Keratinocyte (primary cell): Measurements from ENCODE around the gene CRKL. TPM values are rescaled to one million over a fixed set of nuclear protein-coding genes. Genes with fewer than 3 reads are reported as not detected.

ENCODE experiments used
- DNase-seq: peaks from one replicate; pipeline ENCODE4 v3.0.0-alpha.2; 2011; ENCODE audit warnings: low read depth, missing footprints, low spot score
- FAIRE-seq: peaks from 2 replicates; lab custom pipeline; 2011; peaks lifted over from hg19 to GRCh38; lab: Jason Lieb, UNC
- H2AFZ ChIP-seq: 2 replicates; pipeline ENCODE4 v1.6.0; 2012; ENCODE audit warnings: low read length, control low read depth, inconsistent platforms; ENCODE audit not compliant: control insufficient read depth
- H3K27ac ChIP-seq: 2 replicates; pipeline ENCODE4 v1.5.1; 2011; ENCODE audit warnings: low read length; ENCODE audit not compliant: control insufficient read depth, insufficient read depth
- H3K27me3 ChIP-seq: 3 replicates; pipeline ENCODE4 v1.6.0; 2011; ENCODE audit warnings: low read length; ENCODE audit not compliant: control insufficient read depth, insufficient read depth; ENCODE audit errors: extremely low read depth
- H3K36me3 ChIP-seq, 2 experiments: 2 replicates in 1 of 2; 3 replicates in 1 of 2; pipeline ENCODE4 v1.5.1; 2011; ENCODE audit warnings: low read length in 2 of 2, mild to moderate bottlenecking in 1 of 2; ENCODE audit not compliant: control insufficient read depth in 2 of 2, insufficient read depth in 2 of 2; ENCODE audit errors: extremely low read depth in 1 of 2
- H3K4me1 ChIP-seq: 3 replicates; pipeline ENCODE4 v1.5.1; 2011; ENCODE audit warnings: low read length; ENCODE audit not compliant: control insufficient read depth, insufficient read depth; ENCODE audit errors: extremely low read depth
- H3K4me2 ChIP-seq: 3 replicates; pipeline ENCODE4 v1.6.0; 2011; ENCODE audit warnings: low read depth, low read length; ENCODE audit not compliant: control insufficient read depth, insufficient read depth; ENCODE audit errors: extremely low read depth
- H3K4me3 ChIP-seq, 3 experiments: fragments of 200-600 bp in 1 of 3; sonication (generic) in 1 of 3; 2 replicates in 2 of 3; 3 replicates in 1 of 3; pipeline ENCODE4 v1.5.1; 2011 to 2016; ENCODE audit warnings: low read length in 3 of 3, mild to moderate bottlenecking in 3 of 3, control low read depth in 2 of 3, inconsistent platforms in 1 of 3, low read depth in 1 of 3, mixed read lengths in 1 of 3, mixed run types in 1 of 3, moderate library complexity in 1 of 3; ENCODE audit not compliant: control insufficient read depth in 2 of 3, insufficient read depth in 2 of 3; ENCODE audit errors: extremely low read depth in 1 of 3
- H3K79me2 ChIP-seq: 2 replicates; pipeline ENCODE4 v1.6.0; 2012; ENCODE audit warnings: low read length; ENCODE audit not compliant: control insufficient read depth, insufficient read depth
- H3K9ac ChIP-seq: 3 replicates; pipeline ENCODE4 v1.6.0; 2011; ENCODE audit warnings: low read length; ENCODE audit not compliant: control insufficient read depth, insufficient read depth; ENCODE audit errors: extremely low read depth
- H3K9me1 ChIP-seq: 3 replicates; pipeline ENCODE4 v1.6.0; 2011; ENCODE audit warnings: low read length; ENCODE audit not compliant: control insufficient read depth, insufficient read depth; ENCODE audit errors: extremely low read depth
- H3K9me3 ChIP-seq: 2 replicates; pipeline ENCODE4 v1.5.1; 2012; ENCODE audit warnings: low read depth, low read length; ENCODE audit not compliant: control insufficient read depth
- H4K20me1 ChIP-seq: 3 replicates; pipeline ENCODE4 v1.6.0; 2011; ENCODE audit warnings: low read length; ENCODE audit not compliant: control insufficient read depth, insufficient read depth; ENCODE audit errors: extremely low read depth
- CTCF ChIP-seq, 3 experiments: IDR thresholded peaks in 1 of 3; conservative IDR thresholded peaks in 1 of 3; optimal IDR thresholded peaks in 1 of 3; 2 replicates in 2 of 3; 3 replicates in 1 of 3; pipeline versions ENCODE3 to v1.5.1; 2011; ENCODE audit warnings: low read length in 3 of 3, mild to moderate bottlenecking in 3 of 3, moderate library complexity in 2 of 3, control low read depth in 1 of 3, inconsistent platforms in 1 of 3; ENCODE audit not compliant: insufficient read depth in 2 of 3; ENCODE audit errors: extremely low read depth in 1 of 3
- EZH2 ChIP-seq: IDR thresholded peaks from one replicate; pipeline ENCODE4 v1.6.1; 2012; ENCODE audit warnings: inconsistent platforms, mild to moderate bottlenecking, low read length, moderate library complexity
- dilution Hi-C: fragments of 300-500 bp; cut with MboI; formaldehyde crosslinking; loops from one replicate; pipeline ENCODE4 v1.7.0; 2020; ENCODE audit warnings: low sequenced_read_pairs; ENCODE audit not compliant: extremely low pct_ligation_motif_present
- polyA plus RNA-seq, 5 experiments: library from polyadenylated mRNA; depleted of rRNA in 3 of 5; stranded (reverse) in 3 of 5; stranded (forward) in 1 of 5; unstranded in 1 of 5; fragments of >200 nt; gene quantifications; 1 replicate in 1 of 5; 2 replicates in 3 of 5; 3 replicates in 1 of 5; pipeline versions ENCODE4 v1.2.1 to v1.2.3, GENCODE V29; 2011 to 2012; ENCODE audit warnings: missing spikeins in 2 of 5, low read depth in 1 of 5, low replicate concordance in 1 of 5

CRKL gene
- polyA plus RNA-seq, 1 donor (not counting 4 experiments of a cell fraction or from before 2014, with no cell fraction given), result 32.1 TPM

GRCh38 chr22:20904980-20905355 lies 12.2 kb upstream of the CRKL start:
- H3K9me1 ChIP-seq, result no peaks in the 10 kb centered on the region
- peak overlapping the region; percentile 88 for H3K27ac ChIP-seq
- H3K27me3 ChIP-seq, result no peaks in the 10 kb centered on the region
- no peaks in the 10 kb centered on the region for H3K36me3 ChIP-seq
- no peaks in the 10 kb centered on the region for H4K20me1 ChIP-seq
- peak overlapping the region in 2 of 3 experiments; percentile 5 to 41 for H3K4me3 ChIP-seq
- FAIRE-seq (no peak), DNase-seq (no peak)
- dilution Hi-C loops, result no loop called here
- TF ChIP-seq EZH2 (no peak), CTCF (optimal IDR thresholded peaks at IDR 0.05 in 1 of 3, IDR thresholded peaks at IDR 0.05 in 1 of 3, conservative IDR thresholded peaks at IDR 0.05 in 1 of 3; ENCODE audit: extremely low read depth in 1 of 3, insufficient read depth in 2 of 3, low read length in 3 of 3) (no peak)
- H3K79me2 ChIP-seq, result no peaks in the 10 kb centered on the region
- H2AFZ ChIP-seq, result peak overlapping the region; percentile 41
- peak overlapping the region; percentile 59 for H3K9ac ChIP-seq
- peak overlapping the region; percentile 72 for H3K4me2 ChIP-seq
- peaks cover 26% of the 10 kb centered on the region for H3K4me1 ChIP-seq
- no peaks in the 10 kb centered on the region for H3K9me3 ChIP-seq

GRCh38 chr22:20905415-20906386 lies 11.5 kb upstream of the CRKL start:
- Histone ChIP-seq H3K9me3 (no peaks in the 10 kb centered on the region), H4K20me1 (no peaks in the 10 kb centered on the region), H3K4me2 (peak overlapping the region; percentile 72), H3K27ac (peak overlapping the region; percentile 88), H3K36me3 (no peaks in the 10 kb centered on the region), H3K4me3 (no peak overlapping the region), H3K9me1 (no peaks in the 10 kb centered on the region), H3K79me2 (no peaks in the 10 kb centered on the region), H2AFZ (no peak overlapping the region), H3K27me3 (no peaks in the 10 kb centered on the region), H3K4me1 (peaks cover 26% of the 10 kb centered on the region), H3K9ac (peak overlapping the region; percentile 59)
- dilution Hi-C loops, result no loop called here
- TF ChIP-seq CTCF (optimal IDR thresholded peaks at IDR 0.05 in 1 of 3, IDR thresholded peaks at IDR 0.05 in 1 of 3, conservative IDR thresholded peaks at IDR 0.05 in 1 of 3; ENCODE audit: extremely low read depth in 1 of 3, insufficient read depth in 2 of 3, low read length in 3 of 3), result no peak
- TF ChIP-seq EZH2, result no peak
- FAIRE-seq (peak; percentile 49), DNase-seq (no peak)
